Caco-2 (cell line): Measurements from ENCODE around the gene SNX30. TPM values are rescaled to one million over a fixed set of nuclear protein-coding genes. Genes with fewer than 3 reads are reported as not detected.

Experiments used
- BruUV-seq: library from RNA; stranded (reverse); fragments of 400-500 nt; replicated peaks from 2 replicates; lab custom pipeline; 2021; lab: Mats Ljungman, UMichigan
- CTCF ChIA-PET: fragments of 300-600 bp; sonication (Branson Sonifier 250); formaldehyde crosslinking; loops from one replicate; lab custom pipeline; 2022; ENCODE audit warnings: antibody characterized with exemption; lab: Charles Lee
- POLR2A ChIA-PET: fragments of 300-600 bp; sonication (Branson Sonifier 250); formaldehyde crosslinking; loops from one replicate; lab custom pipeline; 2022; ENCODE audit warnings: antibody characterized with exemption; lab: Charles Lee
- DNase-seq, 2 experiments: peaks; one replicate each; pipeline versions ENCODE4 v3.0.0 to v3.0.0-alpha.2; 2020 to 2022
- H3K27me3 ChIP-seq: replicated peaks from 2 replicates; pipeline ENCODE4 v1.6.0; 2011; ENCODE audit warnings: low read length; ENCODE audit not compliant: control insufficient read depth, insufficient read depth
- H3K36me3 ChIP-seq: 2 replicates; pipeline ENCODE4 v1.5.1; 2011; ENCODE audit warnings: low read length; ENCODE audit not compliant: control insufficient read depth, insufficient read depth
- H3K4me1 ChIP-seq: fragments of 250-450 bp; sonication (Bioruptor Pico); 2 replicates; pipeline ENCODE4 v1.5.1; 2020; ENCODE audit warnings: mild to moderate bottlenecking
- H3K4me3 ChIP-seq: 2 replicates; pipeline ENCODE4 v1.5.1; 2011; ENCODE audit warnings: low read depth, mild to moderate bottlenecking, control low read depth, low read length
- H3K9me3 ChIP-seq: fragments of 250-450 bp; sonication (Bioruptor Pico); 2 replicates; pipeline ENCODE4 v1.5.1; 2020; ENCODE audit warnings: mild to moderate bottlenecking, moderate library complexity
- H3K27ac Mint-ChIP-seq: one replicate; pipeline ENCODE4 v1.8.0; 2022; ENCODE audit warnings: mixed read lengths; ENCODE audit not compliant: unreplicated experiment
- H3K27me3 Mint-ChIP-seq: one replicate; pipeline ENCODE4 v1.8.0; 2022; ENCODE audit warnings: mixed read lengths; ENCODE audit not compliant: insufficient read depth, unreplicated experiment
- H3K36me3 Mint-ChIP-seq: one replicate; pipeline ENCODE4 v1.8.0; 2022; ENCODE audit warnings: mild to moderate bottlenecking, mixed read lengths; ENCODE audit not compliant: insufficient read depth, unreplicated experiment
- H3K4me1 Mint-ChIP-seq: one replicate; pipeline ENCODE4 v1.8.0; 2022; ENCODE audit warnings: low read depth, mixed read lengths; ENCODE audit not compliant: unreplicated experiment
- H3K4me3 Mint-ChIP-seq: one replicate; pipeline ENCODE4 v1.8.0; 2022; ENCODE audit warnings: mild to moderate bottlenecking, moderate library complexity, mixed read lengths; ENCODE audit not compliant: unreplicated experiment
- H3K9me3 Mint-ChIP-seq: one replicate; pipeline ENCODE4 v1.8.0; 2022; ENCODE audit warnings: mixed read lengths; ENCODE audit not compliant: unreplicated experiment
- CTCF ChIP-seq, 2 experiments: fragments of 200-600 bp in 1 of 2; IDR thresholded peaks; 1 replicate in 1 of 2; 2 replicates in 1 of 2; pipeline versions ENCODE4 v1.5.1 to v1.8.0; 2011 to 2022; ENCODE audit warnings: antibody characterized with exemption in 1 of 2, control low read depth in 1 of 2, inconsistent platforms in 1 of 2, low read depth in 1 of 2, low read length in 1 of 2, mild to moderate bottlenecking in 1 of 2, moderate library complexity in 1 of 2; ENCODE audit not compliant: insufficient read depth in 1 of 2, severe bottlenecking in 1 of 2, unreplicated experiment in 1 of 2
- intact Hi-C: fragments of 100-400 bp; cut with micrococcal nuclease; formaldehyde crosslinking; loops from one replicate; pipeline ENCODE4 v1.10.0; 2022; ENCODE audit not compliant: unreplicated experiment
- total RNA-seq: library from RNA; stranded (reverse); gene quantifications from 2 replicates; pipeline ENCODE4 v1.2.3, GENCODE V29; 2022

Gene SNX30
- total RNA-seq, 1 experiment from 2014 or later: 21.8 TPM

DNA sequence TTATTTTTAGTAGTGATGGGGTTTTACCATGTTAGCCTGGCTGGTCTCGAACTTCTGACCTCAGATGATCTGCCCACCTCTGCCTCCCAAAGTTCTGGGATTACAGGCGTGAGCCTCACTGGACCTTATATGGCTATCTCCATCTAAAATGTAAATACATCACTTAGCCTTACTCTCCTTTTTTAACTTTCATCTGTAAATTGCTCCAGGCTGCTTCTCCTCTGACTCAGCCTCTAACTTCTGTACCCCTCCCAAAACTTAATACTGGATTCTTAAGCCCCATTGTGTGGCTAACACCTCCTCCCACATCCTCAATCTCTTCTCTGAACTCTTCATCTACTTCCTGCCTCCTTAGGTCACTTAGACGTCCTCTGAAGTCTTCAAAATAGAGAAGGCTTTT is 4.0 kb downstream of the SNX30 start:
- CTCF ChIA-PET: no interaction called here
- Mint-ChIP-seq H3K9me3 (no peaks in the 10 kb centered on the region), H3K4me1 (peaks cover 45% of the 10 kb centered on the region), H3K4me3 (no peak overlapping the region), H3K27me3 (no peaks in the 10 kb centered on the region), H3K27ac (peak overlapping the region; percentile 66), H3K36me3 (no peaks in the 10 kb centered on the region)
- Histone ChIP-seq H3K9me3 (no peaks in the 10 kb centered on the region), H3K4me1 (peaks cover 53% of the 10 kb centered on the region), H3K36me3 (no peaks in the 10 kb centered on the region), H3K27me3 (no peaks in the 10 kb centered on the region), H3K4me3 (no peak overlapping the region)
- BruUV-seq: no TSS peak
- DNase-seq: no peak
- no peak for TF ChIP-seq CTCF (IDR thresholded peaks at IDR 0.05; ENCODE audit: insufficient read depth in 1 of 2, low read depth in 1 of 2, low read length in 1 of 2, severe bottlenecking in 1 of 2, unreplicated experiment in 1 of 2)
- intact Hi-C loops: no loop called here
- POLR2A ChIA-PET: no interaction called here

GRCh38 chr9:112755016-112755427 is 4.5 kb downstream of the SNX30 start:
- Histone ChIP-seq H3K9me3 (no peaks in the 10 kb centered on the region), H3K4me3 (no peak overlapping the region), H3K27me3 (no peaks in the 10 kb centered on the region), H3K4me1 (peaks cover 49% of the 10 kb centered on the region), H3K36me3 (no peaks in the 10 kb centered on the region)
- POLR2A ChIA-PET: no interaction called here
- Mint-ChIP-seq H3K4me3 (peak overlapping the region; percentile 10), H3K4me1 (peaks cover 45% of the 10 kb centered on the region), H3K9me3 (no peaks in the 10 kb centered on the region), H3K27me3 (no peaks in the 10 kb centered on the region), H3K27ac (peak overlapping the region; percentile 66), H3K36me3 (no peaks in the 10 kb centered on the region)
- CTCF ChIA-PET: no interaction called here
- BruUV-seq: no TSS peak
- no peak for DNase-seq
- intact Hi-C loops: no loop called here
- no peak for TF ChIP-seq CTCF (IDR thresholded peaks at IDR 0.05; ENCODE audit: insufficient read depth in 1 of 2, low read depth in 1 of 2, low read length in 1 of 2, severe bottlenecking in 1 of 2, unreplicated experiment in 1 of 2)

DNA sequence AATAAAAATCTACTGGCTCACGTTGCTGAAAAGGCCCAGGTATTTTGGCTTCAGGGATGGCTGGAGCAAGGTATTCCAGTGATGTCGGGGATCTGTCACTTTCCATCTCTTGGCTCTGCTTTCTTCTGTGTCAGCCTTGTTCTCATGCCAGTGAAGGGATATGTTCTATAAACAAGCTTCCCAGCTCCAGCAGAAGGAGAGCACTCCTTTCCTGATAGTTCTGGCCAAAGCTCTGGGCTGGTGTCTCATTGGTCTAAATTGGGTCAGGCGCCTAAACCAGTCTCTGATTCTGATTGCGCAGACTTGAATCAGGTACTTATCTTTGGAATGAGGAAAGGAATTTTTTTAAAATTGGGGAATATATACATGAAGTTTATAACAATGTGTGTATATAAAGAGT is 5.1 kb downstream of the SNX30 start:
- H3K9me3 Mint-ChIP-seq: no peaks in the 10 kb centered on the region
- no peak for TF ChIP-seq CTCF (IDR thresholded peaks at IDR 0.05; ENCODE audit: insufficient read depth in 1 of 2, low read depth in 1 of 2, low read length in 1 of 2, severe bottlenecking in 1 of 2, unreplicated experiment in 1 of 2)
- H3K27ac Mint-ChIP-seq: peak overlapping the region; percentile 66
- Histone ChIP-seq H3K4me3 (no peak overlapping the region), H3K4me1 (peaks cover 49% of the 10 kb centered on the region), H3K9me3 (no peaks in the 10 kb centered on the region), H3K36me3 (no peaks in the 10 kb centered on the region), H3K27me3 (no peaks in the 10 kb centered on the region)
- intact Hi-C loops: no loop called here
- no peak for DNase-seq
- ChIA-PET CTCF (interaction anchor here (0.6 kb wide), 1 partner anchor 14 kb away, joined by 3 read pairs; no protein-coding TSS in a partner anchor), POLR2A (no interaction called here)
- no TSS peak for BruUV-seq
- H3K4me1 Mint-ChIP-seq: peaks cover 52% of the 10 kb centered on the region
- H3K27me3 Mint-ChIP-seq: no peaks in the 10 kb centered on the region
- H3K4me3 Mint-ChIP-seq: no peak overlapping the region
- H3K36me3 Mint-ChIP-seq: no peaks in the 10 kb centered on the region
